Liver (tissue), 9 donors: Measurements from ENCODE around the gene ATP10B. TPM values are rescaled to one million over a fixed set of nuclear protein-coding genes. Genes with fewer than 3 reads are reported as not detected.
A peak's percentile ranks its signal among the peaks of the same experiment; 100 is the strongest.

ENCODE experiments used
- DNase-seq: peaks from one replicate; pipeline ENCODE4 v3.0.0-alpha.2; 2017; ENCODE audit warnings: low spot score
- H3K27ac ChIP-seq, 2 donors: one replicate each; pipeline ENCODE4 v1.7.0; 2013; ENCODE audit warnings: inconsistent platforms in 2 of 2, low read length in 2 of 2, control low read depth in 1 of 2, low read depth in 1 of 2, mild to moderate bottlenecking in 1 of 2
- H3K27me3 ChIP-seq, 4 donors: one replicate each; pipeline versions ENCODE4 v1.6.1 to v1.7.0; 2013; ENCODE audit warnings: low read length in 3 of 4, inconsistent platforms in 1 of 4, mild to moderate bottlenecking in 1 of 4, moderate library complexity in 1 of 4; ENCODE audit not compliant: control insufficient read depth in 4 of 4, insufficient read depth in 4 of 4
- H3K36me3 ChIP-seq, 4 donors: one replicate each; pipeline versions ENCODE4 v1.6.1 to v1.7.0; 2013; ENCODE audit warnings: low read length in 3 of 4, mild to moderate bottlenecking in 3 of 4, low read depth in 1 of 4, moderate library complexity in 1 of 4; ENCODE audit not compliant: control insufficient read depth in 4 of 4, insufficient read depth in 3 of 4
- H3K4me1 ChIP-seq, 4 donors: one replicate each; pipeline versions ENCODE4 v1.6.1 to v1.7.0; 2013; ENCODE audit warnings: low read length in 3 of 4, mild to moderate bottlenecking in 3 of 4, moderate library complexity in 1 of 4; ENCODE audit not compliant: control insufficient read depth in 4 of 4, insufficient read depth in 4 of 4
- H3K4me3 ChIP-seq, 3 donors: one replicate each; pipeline versions ENCODE4 v1.6.1 to v1.7.0; 2013; ENCODE audit warnings: low read length in 3 of 3, control low read depth in 1 of 3, low read depth in 1 of 3, mild to moderate bottlenecking in 1 of 3
- H3K9ac ChIP-seq, 2 donors: one replicate each; pipeline ENCODE4 v1.7.0; 2013; ENCODE audit warnings: low read length in 2 of 2, mild to moderate bottlenecking in 2 of 2, moderate library complexity in 2 of 2, control low read depth in 1 of 2, low read depth in 1 of 2
- H3K9me3 ChIP-seq, 4 donors: one replicate each; pipeline versions ENCODE4 v1.6.1 to v1.7.0; 2013; ENCODE audit warnings: low read length in 3 of 4; ENCODE audit not compliant: control insufficient read depth in 4 of 4
- EGR1 ChIP-seq, 2 donors: IDR thresholded peaks; 2 replicates each; pipeline ENCODE4 v1.6.1; 2016 to 2018; ENCODE audit warnings: antibody characterized with exemption in 2 of 2, low read depth in 2 of 2
- FOXA1 ChIP-seq: IDR thresholded peaks from 2 replicates; pipeline ENCODE4 v1.6.1; 2016; ENCODE audit warnings: antibody characterized with exemption
- FOXA2 ChIP-seq: IDR thresholded peaks from 2 replicates; pipeline ENCODE4 v1.6.1; 2016; ENCODE audit warnings: antibody characterized with exemption
- GABPA ChIP-seq, 2 donors: IDR thresholded peaks in 1 of 2; conservative IDR thresholded peaks in 1 of 2; 2 replicates each; pipeline ENCODE4 v1.6.1; 2016; ENCODE audit warnings: antibody characterized with exemption in 2 of 2, mild to moderate bottlenecking in 1 of 2, moderate library complexity in 1 of 2
- HNF4A ChIP-seq, 2 donors: conservative IDR thresholded peaks; 2 replicates each; pipeline ENCODE4 v1.6.1; 2016; ENCODE audit warnings: antibody characterized with exemption in 2 of 2, mild to moderate bottlenecking in 2 of 2
- JUND ChIP-seq, 2 donors: IDR thresholded peaks; 2 replicates each; pipeline ENCODE4 v1.6.1; 2016; ENCODE audit warnings: antibody characterized with exemption in 2 of 2
- MAX ChIP-seq: IDR thresholded peaks from 2 replicates; pipeline ENCODE4 v1.6.1; 2016; ENCODE audit warnings: antibody characterized with exemption
- NR2F2 ChIP-seq: IDR thresholded peaks from 2 replicates; pipeline ENCODE4 v1.6.1; 2016; ENCODE audit warnings: antibody characterized with exemption
- RAD21 ChIP-seq, 2 donors: IDR thresholded peaks; 2 replicates each; pipeline ENCODE4 v1.6.1; 2016; ENCODE audit warnings: antibody characterized with exemption in 2 of 2, mild to moderate bottlenecking in 2 of 2
- RXRA ChIP-seq, 2 donors: IDR thresholded peaks; 2 replicates each; pipeline ENCODE4 v1.6.1; 2017 to 2018; ENCODE audit warnings: antibody characterized with exemption in 2 of 2, mild to moderate bottlenecking in 1 of 2
- SP1 ChIP-seq: IDR thresholded peaks from 2 replicates; pipeline ENCODE4 v1.6.1; 2018; ENCODE audit warnings: antibody characterized with exemption, mild to moderate bottlenecking
- ZBTB33 ChIP-seq: IDR thresholded peaks from 2 replicates; pipeline ENCODE4 v1.6.1; 2016; ENCODE audit warnings: antibody characterized with exemption
- WGBS: extraction: QIAGEN DNeasy Blood & Tissue Kit; methylation state at CpG from one replicate; pipeline ENCODE4 v1.1.7; 2013; 5-methylcytosine and 5-hydroxymethylcytosine counted together
- polyA plus RNA-seq, 2 donors: library from polyadenylated mRNA; stranded (reverse) in 1 of 2; unstranded in 1 of 2; fragments of 200-250 nt in 1 of 2; fragments of >200 nt in 1 of 2; fragmentation: Nextera tagmentation in 1 of 2; extraction: Ambion mirVana in 1 of 2; gene quantifications; one replicate each; pipeline versions ENCODE4 v1.2.1 to v1.2.3, GENCODE V29; 2013 to 2015
- total RNA-seq, 2 donors: library from RNA; depleted of rRNA; stranded (reverse); fragments of >200 nt; gene quantifications; one replicate each; pipeline ENCODE4 v1.2.3, GENCODE V29; 2014
- TF ChIP-seq, protein P1 (sequence below): IDR thresholded peaks from 2 replicates; pipeline ENCODE4 v1.6.1; 2016; ENCODE audit warnings: antibody characterized with exemption, mild to moderate bottlenecking
- TF ChIP-seq, protein P2 (sequence below): fragments of 150-350 bp; IDR thresholded peaks from 2 replicates; pipeline ENCODE4 v1.5.1; 2017; ENCODE audit warnings: improper control_type of control experiment, low read depth, low read length; ENCODE audit not compliant: missing input control
- donor health status: healthy.
- donor health status: healthy.
- donor health status: healthy.
- donor health status: healthy.
- donor health status: healthy.

Gene ATP10B
- total and polyA plus RNA-seq, 4 donors: 0.05 to 0.67 (median 0.05) TPM; not detected in 1

DNA sequence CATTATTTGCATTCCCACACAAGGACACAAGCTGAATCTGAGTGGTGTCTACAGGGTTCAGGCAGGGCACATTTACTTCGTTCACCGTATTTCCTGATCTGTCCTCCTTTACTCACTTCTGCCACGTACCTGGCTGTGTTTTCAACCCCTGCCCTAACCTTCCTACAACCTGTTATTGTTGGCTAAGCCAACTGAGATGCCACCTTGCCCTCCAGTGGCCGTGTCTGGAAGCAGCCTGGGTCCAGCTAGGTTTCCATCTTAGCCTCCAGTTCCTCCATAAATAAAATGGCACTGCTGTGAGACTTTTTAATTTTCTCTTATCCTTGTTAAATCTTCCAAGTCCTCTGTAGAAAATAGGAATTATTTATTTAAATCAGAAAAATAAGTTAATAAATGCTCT is 64.8 kb downstream of the ATP10B start:
- TF ChIP-seq NR2F2 (no peak), JUND (IDR thresholded peaks at IDR 0.05) (no peak), FOXA1 (no peak), GABPA (IDR thresholded peaks at IDR 0.05 in 1 of 2, conservative IDR thresholded peaks at IDR 0.05 in 1 of 2) (no peak), RAD21 (IDR thresholded peaks at IDR 0.05) (peak; percentile 28 to 45), ZBTB33 (no peak), EGR1 (IDR thresholded peaks at IDR 0.05; ENCODE audit: low read depth in 2 of 2) (no peak), SP1 (no peak)
- TF ChIP-seq, protein P1, sequence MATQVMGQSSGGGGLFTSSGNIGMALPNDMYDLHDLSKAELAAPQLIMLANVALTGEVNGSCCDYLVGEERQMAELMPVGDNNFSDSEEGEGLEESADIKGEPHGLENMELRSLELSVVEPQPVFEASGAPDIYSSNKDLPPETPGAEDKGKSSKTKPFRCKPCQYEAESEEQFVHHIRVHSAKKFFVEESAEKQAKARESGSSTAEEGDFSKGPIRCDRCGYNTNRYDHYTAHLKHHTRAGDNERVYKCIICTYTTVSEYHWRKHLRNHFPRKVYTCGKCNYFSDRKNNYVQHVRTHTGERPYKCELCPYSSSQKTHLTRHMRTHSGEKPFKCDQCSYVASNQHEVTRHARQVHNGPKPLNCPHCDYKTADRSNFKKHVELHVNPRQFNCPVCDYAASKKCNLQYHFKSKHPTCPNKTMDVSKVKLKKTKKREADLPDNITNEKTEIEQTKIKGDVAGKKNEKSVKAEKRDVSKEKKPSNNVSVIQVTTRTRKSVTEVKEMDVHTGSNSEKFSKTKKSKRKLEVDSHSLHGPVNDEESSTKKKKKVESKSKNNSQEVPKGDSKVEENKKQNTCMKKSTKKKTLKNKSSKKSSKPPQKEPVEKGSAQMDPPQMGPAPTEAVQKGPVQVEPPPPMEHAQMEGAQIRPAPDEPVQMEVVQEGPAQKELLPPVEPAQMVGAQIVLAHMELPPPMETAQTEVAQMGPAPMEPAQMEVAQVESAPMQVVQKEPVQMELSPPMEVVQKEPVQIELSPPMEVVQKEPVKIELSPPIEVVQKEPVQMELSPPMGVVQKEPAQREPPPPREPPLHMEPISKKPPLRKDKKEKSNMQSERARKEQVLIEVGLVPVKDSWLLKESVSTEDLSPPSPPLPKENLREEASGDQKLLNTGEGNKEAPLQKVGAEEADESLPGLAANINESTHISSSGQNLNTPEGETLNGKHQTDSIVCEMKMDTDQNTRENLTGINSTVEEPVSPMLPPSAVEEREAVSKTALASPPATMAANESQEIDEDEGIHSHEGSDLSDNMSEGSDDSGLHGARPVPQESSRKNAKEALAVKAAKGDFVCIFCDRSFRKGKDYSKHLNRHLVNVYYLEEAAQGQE: no peak
- TF ChIP-seq, protein P2, sequence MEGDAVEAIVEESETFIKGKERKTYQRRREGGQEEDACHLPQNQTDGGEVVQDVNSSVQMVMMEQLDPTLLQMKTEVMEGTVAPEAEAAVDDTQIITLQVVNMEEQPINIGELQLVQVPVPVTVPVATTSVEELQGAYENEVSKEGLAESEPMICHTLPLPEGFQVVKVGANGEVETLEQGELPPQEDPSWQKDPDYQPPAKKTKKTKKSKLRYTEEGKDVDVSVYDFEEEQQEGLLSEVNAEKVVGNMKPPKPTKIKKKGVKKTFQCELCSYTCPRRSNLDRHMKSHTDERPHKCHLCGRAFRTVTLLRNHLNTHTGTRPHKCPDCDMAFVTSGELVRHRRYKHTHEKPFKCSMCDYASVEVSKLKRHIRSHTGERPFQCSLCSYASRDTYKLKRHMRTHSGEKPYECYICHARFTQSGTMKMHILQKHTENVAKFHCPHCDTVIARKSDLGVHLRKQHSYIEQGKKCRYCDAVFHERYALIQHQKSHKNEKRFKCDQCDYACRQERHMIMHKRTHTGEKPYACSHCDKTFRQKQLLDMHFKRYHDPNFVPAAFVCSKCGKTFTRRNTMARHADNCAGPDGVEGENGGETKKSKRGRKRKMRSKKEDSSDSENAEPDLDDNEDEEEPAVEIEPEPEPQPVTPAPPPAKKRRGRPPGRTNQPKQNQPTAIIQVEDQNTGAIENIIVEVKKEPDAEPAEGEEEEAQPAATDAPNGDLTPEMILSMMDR: peak; percentile 9
- no peak overlapping the region for H3K9ac ChIP-seq
- H3K4me1 ChIP-seq: no peaks in the 10 kb centered on the region
- no peaks in the 10 kb centered on the region for H3K9me3 ChIP-seq
- 44% methylated on average over 4 of the region's 4 CpGs for WGBS
- H3K36me3 ChIP-seq: no peaks in the 10 kb centered on the region
- DNase-seq: no peak
- H3K27me3 ChIP-seq: no peaks in the 10 kb centered on the region
- no peak overlapping the region for H3K27ac ChIP-seq
- H3K4me3 ChIP-seq: no peak overlapping the region

- H3K36me3 ChIP-seq: no peaks in the 10 kb centered on the region
- no peaks in the 10 kb centered on the region for H3K9me3 ChIP-seq
- H3K27ac ChIP-seq: no peak overlapping the region
- no peak for TF ChIP-seq MAX
- TF ChIP-seq FOXA2: no peak
- TF ChIP-seq ZBTB33: no peak
- TF ChIP-seq GABPA (IDR thresholded peaks at IDR 0.05 in 1 of 2, conservative IDR thresholded peaks at IDR 0.05 in 1 of 2): no peak
- TF ChIP-seq SP1: no peak
- no peak for TF ChIP-seq RAD21 (IDR thresholded peaks at IDR 0.05)
- no peak for TF ChIP-seq RXRA (IDR thresholded peaks at IDR 0.05)
- no peak for TF ChIP-seq NR2F2
- TF ChIP-seq EGR1 (IDR thresholded peaks at IDR 0.05; ENCODE audit: low read depth in 2 of 2): no peak
- no peak for TF ChIP-seq HNF4A (conservative IDR thresholded peaks at IDR 0.05)
- no peaks in the 10 kb centered on the region for H3K4me1 ChIP-seq
- no peak overlapping the region for H3K9ac ChIP-seq
- DNase-seq: no peak
- no peak overlapping the region for H3K4me3 ChIP-seq
- H3K27me3 ChIP-seq: peaks cover 0 to 4% (median 0%) of the 10 kb centered on the region in 4 donors
- 45% methylated on average over 11 of the region's 11 CpGs for WGBS
Measured at GRCh38 chr5:160774666-160775315, 77.2 kb downstream of the ATP10B start.
